NT2/D1 (cell line): ENCODE measurements around the gene INSYN1.

Experiments used
- SUZ12 ChIP-seq: IDR thresholded peaks from 2 replicates; pipeline ENCODE4 v1.6.1; 2011; ENCODE audit not compliant: insufficient read length, insufficient read depth; ENCODE audit errors: extremely low read depth
- YY1 ChIP-seq: IDR thresholded peaks from 2 replicates; pipeline ENCODE4 v1.6.1; 2011; ENCODE audit not compliant: insufficient read length, insufficient read depth
- ZNF274 ChIP-seq: IDR thresholded peaks from 2 replicates; pipeline ENCODE4 v1.6.1; 2011; ENCODE audit warnings: mild to moderate bottlenecking, low read depth, low read length

DNA sequence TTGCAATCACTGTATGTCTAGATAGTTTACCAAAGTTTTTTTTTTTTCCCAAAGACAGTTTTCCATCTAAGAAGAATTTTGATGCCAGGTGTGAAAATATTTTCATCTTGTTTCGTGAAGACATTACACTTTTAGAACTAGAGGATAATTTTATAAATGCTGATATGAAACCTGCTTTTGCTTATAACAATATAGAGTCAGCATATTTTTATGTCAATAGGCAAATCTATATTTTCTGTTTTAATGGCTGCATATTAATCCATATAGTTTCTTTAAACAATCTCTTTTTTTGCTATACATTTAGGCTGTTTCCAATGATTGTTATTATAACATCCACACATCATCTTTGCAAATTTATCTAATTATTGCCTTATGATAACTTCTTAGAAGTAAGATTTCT is 12.6 kb upstream of the INSYN1 start:
- no peak for TF ChIP-seq ZNF274
- TF ChIP-seq YY1 = no peak
- TF ChIP-seq SUZ12 = no peak
